Activated naive CD8-positive, alpha-beta T cell treated with anti-CD3 and anti-CD28 coated beads for 36 hours (primary cell): ENCODE measurements around the gene GDPD4. TPM values are rescaled to one million over a fixed set of nuclear protein-coding genes. Genes with fewer than 3 reads are reported as not detected.
A peak's percentile ranks its signal among the peaks of the same experiment; 100 is the strongest.

Experiments
- DNase-seq: peaks from one replicate; pipeline ENCODE4 v3.0.0; 2021
- H3K27ac Mint-ChIP-seq: one replicate; pipeline ENCODE4 v1.8.0; 2022; ENCODE audit warnings: mild to moderate bottlenecking, moderate library complexity, mixed read lengths
- H3K27me3 Mint-ChIP-seq: one replicate; pipeline ENCODE4 v1.8.0; 2022; ENCODE audit warnings: mild to moderate bottlenecking, mixed read lengths
- H3K36me3 Mint-ChIP-seq: one replicate; pipeline ENCODE4 v1.8.0; 2021; ENCODE audit warnings: mild to moderate bottlenecking, mixed read lengths
- H3K4me1 Mint-ChIP-seq: one replicate; pipeline ENCODE4 v1.8.0; 2021; ENCODE audit warnings: mixed read lengths
- H3K4me3 Mint-ChIP-seq: one replicate; pipeline ENCODE4 v1.8.0; 2022; ENCODE audit warnings: mild to moderate bottlenecking, moderate library complexity, mixed read lengths
- H3K9me3 Mint-ChIP-seq: one replicate; pipeline ENCODE4 v1.8.0; 2022; ENCODE audit warnings: mixed read lengths
- total RNA-seq, 2 experiments: library from RNA; stranded (reverse); gene quantifications; one replicate each; pipeline ENCODE4 v1.2.3, GENCODE V29; 2021

Gene GDPD4
- total RNA-seq, 2 experiments from 2014 or later, result not detected

GRCh38 chr11:77278595-77279506 is 22.6 kb downstream of the GDPD4 start:
- no peaks in the 10 kb centered on the region for H3K9me3 Mint-ChIP-seq
- no peak for DNase-seq
- H3K36me3 Mint-ChIP-seq, result no peaks in the 10 kb centered on the region
- H3K4me3 Mint-ChIP-seq, result no peak overlapping the region
- peaks cover 12% of the 10 kb centered on the region for H3K27me3 Mint-ChIP-seq
- no peaks in the 10 kb centered on the region for H3K4me1 Mint-ChIP-seq
- no peak overlapping the region for H3K27ac Mint-ChIP-seq

GRCh38 chr11:77276271-77276670 is 25.2 kb downstream of the GDPD4 start:
- H3K27me3 Mint-ChIP-seq, result peaks cover 3% of the 10 kb centered on the region
- no peaks in the 10 kb centered on the region for H3K4me1 Mint-ChIP-seq
- H3K27ac Mint-ChIP-seq, result no peak overlapping the region
- H3K36me3 Mint-ChIP-seq, result no peaks in the 10 kb centered on the region
- no peak overlapping the region for H3K4me3 Mint-ChIP-seq
- no peaks in the 10 kb centered on the region for H3K9me3 Mint-ChIP-seq
- DNase-seq, result no peak

- no peak overlapping the region for H3K4me3 Mint-ChIP-seq
- H3K9me3 Mint-ChIP-seq, result no peaks in the 10 kb centered on the region
- DNase-seq, result no peak
- peaks cover 7% of the 10 kb centered on the region for H3K4me1 Mint-ChIP-seq
- H3K27ac Mint-ChIP-seq, result no peak overlapping the region
- peaks cover 4% of the 10 kb centered on the region for H3K27me3 Mint-ChIP-seq
- no peaks in the 10 kb centered on the region for H3K36me3 Mint-ChIP-seq
These were observed 30.6 kb downstream of the GDPD4 start for GRCh38 chr11:77270921-77271320.

- Mint-ChIP-seq H3K27me3 (peaks cover 4% of the 10 kb centered on the region), H3K4me3 (no peak overlapping the region), H3K36me3 (no peaks in the 10 kb centered on the region), H3K9me3 (no peaks in the 10 kb centered on the region), H3K4me1 (peaks cover 7% of the 10 kb centered on the region), H3K27ac (no peak overlapping the region)
- no peak for DNase-seq
These were observed 31.9 kb downstream of the GDPD4 start for GRCh38 chr11:77269484-77270123.

GRCh38 chr11:77267962-77268361 is 33.5 kb downstream of the GDPD4 start:
- Mint-ChIP-seq H3K4me1 (peaks cover 7% of the 10 kb centered on the region), H3K9me3 (peaks cover 3% of the 10 kb centered on the region), H3K27me3 (peaks cover 4% of the 10 kb centered on the region), H3K36me3 (no peaks in the 10 kb centered on the region), H3K4me3 (no peak overlapping the region), H3K27ac (no peak overlapping the region)
- no peak for DNase-seq

GRCh38 chr11:77266766-77267165 is 34.7 kb downstream of the GDPD4 start:
- Mint-ChIP-seq H3K4me3 (no peak overlapping the region), H3K36me3 (no peaks in the 10 kb centered on the region), H3K9me3 (peaks cover 11% of the 10 kb centered on the region), H3K27ac (no peak overlapping the region), H3K27me3 (peaks cover 4% of the 10 kb centered on the region), H3K4me1 (peaks cover 7% of the 10 kb centered on the region)
- DNase-seq, result no peak

GRCh38 chr11:77262803-77263202 is 38.7 kb downstream of the GDPD4 start:
- Mint-ChIP-seq H3K27me3 (peaks cover 18% of the 10 kb centered on the region), H3K4me1 (no peaks in the 10 kb centered on the region), H3K9me3 (peaks cover 11% of the 10 kb centered on the region), H3K27ac (no peak overlapping the region), H3K36me3 (no peaks in the 10 kb centered on the region), H3K4me3 (no peak overlapping the region)
- DNase-seq, result no peak

- Mint-ChIP-seq H3K4me3 (no peak overlapping the region), H3K9me3 (peaks cover 11% of the 10 kb centered on the region)
These were observed 41.8 kb downstream of the GDPD4 start for GRCh38 chr11:77259641-77260040.

GRCh38 chr11:77253690-77254089 is 47.8 kb downstream of the GDPD4 start:
- Mint-ChIP-seq H3K27me3 (peaks cover 8% of the 10 kb centered on the region), H3K4me3 (no peak overlapping the region), H3K9me3 (peaks cover 18% of the 10 kb centered on the region), H3K36me3 (peaks cover 11% of the 10 kb centered on the region), H3K27ac (no peak overlapping the region), H3K4me1 (peaks cover 13% of the 10 kb centered on the region)
- DNase-seq, result no peak

More at GRCh38 chr11:77259641-77260040, 41.8 kb downstream of the GDPD4 start:
- Mint-ChIP-seq H3K27me3 (peaks cover 18% of the 10 kb centered on the region), H3K36me3 (no peaks in the 10 kb centered on the region), H3K27ac (no peak overlapping the region), H3K4me1 (no peaks in the 10 kb centered on the region)
- DNase-seq, result no peak

- H3K27me3 Mint-ChIP-seq, result peaks cover 2% of the 10 kb centered on the region
- DNase-seq, result no peak
- peaks cover 11% of the 10 kb centered on the region for H3K36me3 Mint-ChIP-seq
- H3K27ac Mint-ChIP-seq, result no peak overlapping the region
- H3K4me1 Mint-ChIP-seq, result peaks cover 13% of the 10 kb centered on the region
- H3K9me3 Mint-ChIP-seq, result peaks cover 18% of the 10 kb centered on the region
- H3K4me3 Mint-ChIP-seq, result no peak overlapping the region
These were observed 48.8 kb downstream of the GDPD4 start for GRCh38 chr11:77252555-77253270.

- peaks cover 2% of the 10 kb centered on the region for H3K27me3 Mint-ChIP-seq
- no peak overlapping the region for H3K27ac Mint-ChIP-seq
- no peak for DNase-seq
- H3K4me3 Mint-ChIP-seq, result no peak overlapping the region
- H3K36me3 Mint-ChIP-seq, result peaks cover 11% of the 10 kb centered on the region
- H3K9me3 Mint-ChIP-seq, result peaks cover 18% of the 10 kb centered on the region
- H3K4me1 Mint-ChIP-seq, result peaks cover 13% of the 10 kb centered on the region
These were observed 50.4 kb downstream of the GDPD4 start for GRCh38 chr11:77250881-77251640.

GRCh38 chr11:77249427-77249826 is 52.1 kb downstream of the GDPD4 start:
- peaks cover 11% of the 10 kb centered on the region for H3K36me3 Mint-ChIP-seq
- no peak overlapping the region for H3K4me3 Mint-ChIP-seq
- H3K9me3 Mint-ChIP-seq, result peaks cover 18% of the 10 kb centered on the region
- peaks cover 2% of the 10 kb centered on the region for H3K27me3 Mint-ChIP-seq
- peaks cover 17% of the 10 kb centered on the region for H3K4me1 Mint-ChIP-seq
- no peak for DNase-seq
- H3K27ac Mint-ChIP-seq, result no peak overlapping the region

GRCh38 chr11:77244277-77245027 is 57.0 kb downstream of the GDPD4 start:
- Mint-ChIP-seq H3K36me3 (no peaks in the 10 kb centered on the region), H3K9me3 (no peaks in the 10 kb centered on the region), H3K27me3 (no peaks in the 10 kb centered on the region), H3K4me1 (peaks cover 7% of the 10 kb centered on the region), H3K27ac (peak overlapping the region; percentile 2), H3K4me3 (no peak overlapping the region)
- DNase-seq, result no peak

GRCh38 chr11:77236901-77237300 is 64.6 kb downstream of the GDPD4 start:
- H3K4me3 Mint-ChIP-seq, result no peak overlapping the region
- no peaks in the 10 kb centered on the region for H3K9me3 Mint-ChIP-seq
- no peaks in the 10 kb centered on the region for H3K27me3 Mint-ChIP-seq
- no peak overlapping the region for H3K27ac Mint-ChIP-seq
- DNase-seq, result no peak
- H3K4me1 Mint-ChIP-seq, result no peaks in the 10 kb centered on the region
- no peaks in the 10 kb centered on the region for H3K36me3 Mint-ChIP-seq
